Stimulated activated CD4-positive, alpha-beta T cell treated with anti-CD3 and anti-CD28 coated beads, Interleukin-1b, Interleukin-23, amount 100 ng/mL, for 4 hours (primary cell): ENCODE data around the gene C11orf86.
A peak's percentile ranks its signal among the peaks of the same experiment; 100 is the strongest.
"Not testable (repeated sequence)": the region's sequence is repeated elsewhere in the genome, so short reads cannot be mapped to it uniquely, and the experiment has no call there.

Experiments
- DNase-seq, 2 donors: peaks; one replicate each; pipeline ENCODE4 v3.0.0-alpha.2; 2020; ENCODE audit warnings: low read depth in 2 of 2

Gene C11orf86

GRCh38 chr11:66974724-66975404, at the start of gene C11orf86:
C11orf86 (plus strand) TSS chr11:66975304; CDS start chr11:66975363, 59 bp downstream.
- no peak for DNase-seq

GRCh38 chr11:66929753-66930152, 45.4 kb upstream of the C11orf86 start:
- DNase-seq, result no peak

- DNase-seq, result no peak
Observed at GRCh38 chr11:66932543-66932942, 42.6 kb upstream of the C11orf86 start.

GRCh38 chr11:66933531-66933930, 41.6 kb upstream of the C11orf86 start:
- no peak for DNase-seq

- no peak for DNase-seq
Observed at GRCh38 chr11:66934950-66935779, 39.9 kb upstream of the C11orf86 start.

GRCh38 chr11:66936311-66936711, 38.8 kb upstream of the C11orf86 start:
- no peak for DNase-seq

GRCh38 chr11:66937193-66937733, 37.8 kb upstream of the C11orf86 start:
- no peak for DNase-seq

GRCh38 chr11:66938582-66939135, 36.4 kb upstream of the C11orf86 start:
- DNase-seq, result no peak

GRCh38 chr11:66950112-66950535, 25.0 kb upstream of the C11orf86 start:
- DNase-seq, result peak in 1 of 2 donors; percentile 5

GRCh38 chr11:66951135-66951534, 24.0 kb upstream of the C11orf86 start:
- no peak for DNase-seq

GRCh38 chr11:66951927-66952337, 23.2 kb upstream of the C11orf86 start:
- DNase-seq, result no peak

- DNase-seq, result no peak
Observed at GRCh38 chr11:66953081-66953833, 21.8 kb upstream of the C11orf86 start.

- DNase-seq, result no peak
Observed at GRCh38 chr11:66956689-66957290, 18.3 kb upstream of the C11orf86 start.

GRCh38 chr11:66957971-66958231, 17.2 kb upstream of the C11orf86 start:
- DNase-seq, result peak in 1 of 2 donors; percentile 18

- DNase-seq, result peak; percentile 92 to 95
Observed at GRCh38 chr11:66958232-66958955, 16.7 kb upstream of the C11orf86 start, which contains the start of gene PC. PC (minus strand) TSS chr11:66958383; CDS start chr11:66872159, 86,224 bp downstream.

GRCh38 chr11:66958956-66959274, 16.2 kb upstream of the C11orf86 start:
- peak in 1 of 2 donors; percentile 21 for DNase-seq

GRCh38 chr11:66961691-66962213, 13.4 kb upstream of the C11orf86 start:
- DNase-seq, result not testable (repeated sequence)

- no peak for DNase-seq
Observed at GRCh38 chr11:66962247-66962646, 12.9 kb upstream of the C11orf86 start.

GRCh38 chr11:66962801-66963200, 12.3 kb upstream of the C11orf86 start:
- no peak for DNase-seq

GRCh38 chr11:66964495-66964894, 10.6 kb upstream of the C11orf86 start:
- DNase-seq, result no peak

- DNase-seq, result no peak
Observed at GRCh38 chr11:66966351-66966750, 8.8 kb upstream of the C11orf86 start.
